ENCODE data around the gene KLHL20.
"Not testable (repeated sequence)": the region's sequence is repeated elsewhere in the genome, so short reads cannot be mapped to it uniquely, and the experiment has no call there.

DNA sequence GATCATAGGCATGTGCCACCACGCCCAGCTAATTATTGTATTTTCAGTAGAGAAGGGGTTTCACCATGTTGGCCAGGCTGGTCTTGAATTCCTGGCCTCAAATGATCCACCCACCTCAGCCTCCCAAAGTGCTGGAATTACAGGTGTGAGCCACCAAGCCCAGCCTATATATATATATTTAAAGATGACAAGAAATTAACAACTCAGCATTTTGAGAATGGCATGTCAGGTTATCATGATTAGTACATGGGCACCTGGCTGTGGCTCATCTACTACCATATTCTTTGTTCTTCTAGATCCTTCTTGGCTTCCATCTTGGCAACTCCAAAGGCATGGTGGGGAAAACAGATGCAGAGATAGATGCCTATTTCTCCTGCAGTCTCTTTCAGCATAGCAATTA is 85.2 kb downstream of the KLHL20 start:
- not testable (repeated sequence) for TF ChIP-seq CTCF, POLR2A, POLR2AphosphoS5 (IDR thresholded peaks at IDR 0.05)
